DND-41 (cell line): Measurements from ENCODE around the gene WWP2.
"Not testable (repeated sequence)": the region's sequence is repeated elsewhere in the genome, so short reads cannot be mapped to it uniquely, and the experiment has no call there.

Source experiments
- EZH2 ChIP-seq: IDR thresholded peaks from 3 replicates; pipeline ENCODE4 v1.6.1; 2012; ENCODE audit warnings: borderline replicate concordance, low read depth, mild to moderate bottlenecking, moderate library complexity, low read length, inconsistent platforms; ENCODE audit not compliant: severe bottlenecking
- TF ChIP-seq, protein P1 (sequence below): IDR thresholded peaks from 2 replicates; pipeline ENCODE4 v1.5.1; 2012; ENCODE audit warnings: borderline replicate concordance, low read length, moderate library complexity, mild to moderate bottlenecking; ENCODE audit not compliant: poor library complexity, severe bottlenecking; ENCODE audit errors: extremely low read depth

DNA sequence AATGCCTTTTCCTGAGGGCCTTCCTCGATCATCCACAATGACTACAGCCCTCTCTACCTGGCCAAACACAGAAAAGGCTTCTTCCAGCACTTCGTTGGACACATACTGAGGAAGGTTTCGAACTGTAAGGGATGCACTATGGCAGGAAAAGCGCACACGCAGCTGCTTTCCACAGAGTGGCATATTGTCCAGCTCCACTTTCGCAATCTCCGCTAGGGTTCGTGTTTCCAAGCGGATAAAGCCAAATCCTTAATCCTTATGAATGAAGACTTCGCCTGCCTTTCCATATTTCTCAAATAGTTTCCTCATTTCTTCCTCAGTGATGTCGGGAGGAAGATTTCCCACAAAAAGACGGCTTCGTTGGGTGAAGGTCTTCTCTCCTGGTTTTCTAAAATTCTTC is 4.8 kb upstream of the WWP2 start:
- TF ChIP-seq, protein P1, sequence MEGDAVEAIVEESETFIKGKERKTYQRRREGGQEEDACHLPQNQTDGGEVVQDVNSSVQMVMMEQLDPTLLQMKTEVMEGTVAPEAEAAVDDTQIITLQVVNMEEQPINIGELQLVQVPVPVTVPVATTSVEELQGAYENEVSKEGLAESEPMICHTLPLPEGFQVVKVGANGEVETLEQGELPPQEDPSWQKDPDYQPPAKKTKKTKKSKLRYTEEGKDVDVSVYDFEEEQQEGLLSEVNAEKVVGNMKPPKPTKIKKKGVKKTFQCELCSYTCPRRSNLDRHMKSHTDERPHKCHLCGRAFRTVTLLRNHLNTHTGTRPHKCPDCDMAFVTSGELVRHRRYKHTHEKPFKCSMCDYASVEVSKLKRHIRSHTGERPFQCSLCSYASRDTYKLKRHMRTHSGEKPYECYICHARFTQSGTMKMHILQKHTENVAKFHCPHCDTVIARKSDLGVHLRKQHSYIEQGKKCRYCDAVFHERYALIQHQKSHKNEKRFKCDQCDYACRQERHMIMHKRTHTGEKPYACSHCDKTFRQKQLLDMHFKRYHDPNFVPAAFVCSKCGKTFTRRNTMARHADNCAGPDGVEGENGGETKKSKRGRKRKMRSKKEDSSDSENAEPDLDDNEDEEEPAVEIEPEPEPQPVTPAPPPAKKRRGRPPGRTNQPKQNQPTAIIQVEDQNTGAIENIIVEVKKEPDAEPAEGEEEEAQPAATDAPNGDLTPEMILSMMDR, result not testable (repeated sequence)
- not testable (repeated sequence) for TF ChIP-seq EZH2
